NCI-H128 (cell line): Measurements from ENCODE around the gene CWC25.
"Not testable (repeated sequence)": the region's sequence is repeated elsewhere in the genome, so short reads cannot be mapped to it uniquely, and the experiment has no call there.

ENCODE experiments used
- DNase-seq: peaks from one replicate; lab custom pipeline; 2025; ENCODE audit not compliant: unreplicated experiment; lab: John Stamatoyannopoulos, UW

CWC25 gene

DNA sequence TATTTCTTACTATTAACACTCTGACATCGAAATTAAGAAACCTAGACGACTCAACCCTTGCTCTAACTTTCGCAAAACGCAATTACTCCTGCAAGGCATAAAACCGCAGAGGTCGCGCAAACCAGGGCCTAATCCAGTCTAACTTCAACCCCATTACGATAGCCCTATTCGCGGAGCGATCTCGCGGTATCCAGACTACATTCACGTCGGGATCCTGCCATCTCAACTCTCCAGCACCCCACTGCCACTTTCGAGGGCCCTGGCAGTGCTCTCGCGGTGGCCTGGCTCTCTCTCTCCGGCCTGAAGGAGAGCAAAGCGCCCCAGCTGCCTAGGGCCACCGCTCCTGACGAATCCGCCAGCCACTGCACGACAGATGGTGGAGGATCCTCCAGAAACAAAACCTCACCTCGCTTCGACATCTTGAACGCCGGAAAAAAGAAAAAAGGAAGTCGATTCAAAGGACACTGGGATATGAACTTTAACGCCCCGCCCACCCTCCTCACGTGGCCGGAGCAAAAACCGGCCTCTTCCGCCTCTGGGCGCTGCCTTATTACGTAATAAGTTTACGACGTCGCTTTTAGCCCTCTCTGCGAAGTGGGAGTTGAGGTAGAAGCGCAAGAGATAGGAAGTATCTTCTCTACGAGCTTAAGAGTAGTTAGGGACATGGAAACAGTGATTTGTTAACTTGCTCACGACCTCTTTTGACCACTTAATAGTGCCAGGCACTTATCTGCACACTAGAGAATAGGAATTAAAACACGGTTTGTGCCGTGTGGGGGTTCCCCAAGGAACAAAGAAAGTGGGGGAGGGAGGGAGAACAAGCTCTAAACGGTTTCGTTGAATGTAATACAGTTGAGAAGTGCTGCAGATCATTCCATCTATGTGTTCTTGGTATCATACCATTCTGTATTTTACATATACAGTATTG is 28.4 kb upstream of the CWC25 start, which contains the start of gene RPL23:
RPL23 (minus strand) TSS at position 430 of the 928 bp plus-strand sequence; CDS start at position 419, 11 bp downstream.
- DNase-seq = peak; percentile 91

DNA sequence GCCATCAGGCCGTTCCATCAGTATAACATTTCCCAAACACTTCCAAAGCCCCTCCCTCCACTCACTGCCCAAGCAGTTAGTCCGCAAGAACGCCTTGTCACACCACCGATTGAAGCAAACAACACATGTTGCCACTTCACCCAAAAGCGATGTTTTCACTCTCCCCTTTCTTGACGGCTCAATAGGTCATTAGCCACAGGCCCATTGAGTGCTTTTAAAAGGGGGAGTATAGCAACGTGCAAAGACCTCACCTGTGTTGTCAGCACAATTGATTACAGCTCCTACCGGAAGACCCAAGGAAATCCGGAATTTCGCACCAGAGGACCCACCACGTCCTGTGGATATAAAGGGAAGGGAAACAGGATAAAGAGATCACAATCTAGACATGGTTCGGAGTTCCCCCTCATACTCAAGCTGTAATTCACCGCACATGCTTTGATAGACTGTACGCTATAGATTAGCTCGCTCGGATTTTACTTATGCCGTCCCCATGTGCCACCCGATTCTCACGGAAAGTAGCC is 27.7 kb upstream of the CWC25 start:
- no peak for DNase-seq

DNA sequence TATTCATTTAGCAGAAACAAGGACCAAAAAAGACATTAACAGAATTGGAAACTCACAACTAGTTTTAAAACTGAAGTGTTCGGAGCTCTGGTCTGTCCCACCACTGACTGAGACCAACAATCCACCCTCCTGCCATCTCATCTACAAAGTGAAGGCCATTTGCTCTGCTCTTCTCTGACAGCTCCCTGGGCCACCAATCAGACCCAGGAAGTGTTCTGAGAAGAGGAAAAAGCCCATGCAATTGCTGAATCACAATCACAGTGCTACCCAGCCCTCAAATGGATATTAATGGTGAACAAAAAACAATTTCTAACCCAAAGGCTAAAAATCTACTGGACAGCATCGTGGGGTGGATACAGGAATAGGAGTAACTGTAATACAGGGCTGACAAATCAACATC is 26.3 kb upstream of the CWC25 start:
- no peak for DNase-seq

DNA sequence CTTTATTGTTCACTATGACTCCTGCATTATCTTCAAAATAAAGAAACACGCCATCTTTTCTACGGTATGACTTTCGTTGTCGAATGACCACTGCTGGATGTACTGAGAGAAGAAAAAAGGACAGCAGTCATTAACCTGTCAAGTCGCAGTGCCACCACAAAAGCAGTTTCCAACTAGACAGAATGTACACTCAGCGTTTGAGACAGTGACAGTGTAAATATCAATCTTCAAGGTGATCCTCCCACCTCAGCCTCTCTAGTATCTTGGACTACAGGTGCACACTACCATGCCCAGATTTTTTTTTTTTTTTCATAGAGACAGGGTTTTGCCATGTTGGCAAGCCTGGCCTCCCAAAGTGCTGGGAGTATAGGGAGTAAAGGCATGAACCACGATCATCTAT is 25.3 kb upstream of the CWC25 start:
- no peak for DNase-seq

DNA sequence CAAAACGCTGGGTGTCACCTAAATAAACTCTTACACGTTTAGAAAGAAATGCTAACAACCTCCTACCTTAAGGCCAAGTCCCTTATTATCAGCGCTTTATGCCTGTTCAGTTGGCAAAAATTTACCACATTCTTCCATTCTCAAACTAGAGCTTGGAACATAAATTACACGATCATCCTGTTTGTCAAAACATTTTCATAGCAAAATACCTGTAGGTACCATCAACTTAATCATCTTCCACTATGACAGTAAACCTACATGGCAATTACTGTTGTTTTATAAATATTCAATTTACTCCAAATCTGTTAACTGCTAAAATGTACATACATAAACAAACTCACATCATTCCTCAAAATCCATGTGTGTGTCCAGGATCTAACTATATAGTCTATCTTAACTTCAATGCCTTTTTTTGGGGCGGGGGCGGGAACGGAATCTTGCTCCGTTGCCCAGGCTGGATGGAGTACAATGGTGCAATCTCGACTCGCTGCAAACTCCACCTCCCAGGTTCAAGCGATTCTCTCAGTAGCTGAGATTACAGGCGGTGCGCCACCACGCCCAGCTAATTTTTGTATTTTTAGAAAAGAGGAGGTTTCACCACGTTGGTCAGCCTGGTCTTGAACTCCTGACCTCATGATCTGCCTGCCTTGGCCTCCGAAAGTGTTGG is 24.0 kb upstream of the CWC25 start:
- DNase-seq = no peak

DNA sequence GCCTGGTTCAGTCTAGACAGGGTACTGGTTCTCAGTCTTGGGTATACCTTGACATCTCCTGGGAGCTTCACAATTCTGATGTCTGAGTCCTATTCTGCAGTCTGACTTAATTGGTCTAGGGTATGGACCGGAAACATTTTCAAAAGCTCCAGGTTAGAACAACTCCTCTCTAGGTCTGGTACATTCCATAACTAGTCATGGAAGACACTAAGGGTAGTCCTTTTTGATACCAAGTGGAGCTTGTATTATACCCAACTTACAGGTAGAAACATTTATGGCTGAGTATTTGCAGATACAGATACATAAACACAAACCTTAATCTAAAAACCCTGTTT is 23.4 kb upstream of the CWC25 start:
- no peak for DNase-seq

DNA sequence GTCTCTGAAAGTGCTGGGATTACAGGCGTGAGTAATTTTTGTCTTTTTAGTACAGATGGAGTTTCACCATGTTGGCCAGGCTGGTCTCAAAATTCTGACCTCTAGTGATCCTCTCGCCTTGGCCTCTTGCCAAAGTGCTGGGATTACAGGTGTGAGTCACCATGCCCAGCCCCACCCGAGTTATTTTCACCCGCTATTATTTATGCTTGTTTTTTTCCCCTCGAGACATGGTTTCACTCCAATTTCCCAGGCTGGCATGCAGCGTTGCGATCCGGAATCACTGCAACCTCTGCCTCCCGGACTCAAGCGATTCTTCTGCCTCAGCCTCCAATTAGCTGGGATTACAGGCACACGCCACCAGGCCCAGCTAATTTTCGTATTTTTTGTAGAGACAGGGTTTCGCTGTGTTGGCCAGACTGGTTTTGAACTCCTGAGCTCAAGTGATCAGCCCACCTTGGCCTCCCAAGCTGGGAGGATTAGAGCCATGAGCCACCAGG is 19.2 kb upstream of the CWC25 start:
- DNase-seq = no peak

DNA sequence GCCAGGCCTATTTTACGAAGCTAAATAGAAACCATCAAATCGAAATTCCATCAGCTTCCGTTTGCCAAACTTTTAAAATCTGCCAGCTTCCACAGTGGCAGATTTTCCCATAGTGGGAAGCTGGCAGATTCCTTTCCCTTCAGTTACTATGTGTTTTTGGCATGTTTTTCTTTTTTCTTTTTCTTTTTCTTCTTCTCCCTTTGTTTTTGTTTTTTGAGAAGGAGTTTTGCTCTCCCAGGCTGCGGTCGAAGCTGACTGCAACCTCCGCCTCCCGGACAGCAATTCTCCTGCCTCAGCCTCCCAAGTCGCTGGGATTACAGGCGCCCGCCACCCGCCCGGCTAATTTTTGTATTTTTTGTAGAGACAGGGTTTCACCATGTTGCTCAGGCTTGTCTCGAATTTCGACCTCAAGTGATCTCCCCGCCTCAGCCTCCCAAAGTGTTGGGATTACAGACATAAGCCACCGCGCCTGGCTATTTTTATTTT is 684 bp upstream of the CWC25 start:
- no peak for DNase-seq

DNA sequence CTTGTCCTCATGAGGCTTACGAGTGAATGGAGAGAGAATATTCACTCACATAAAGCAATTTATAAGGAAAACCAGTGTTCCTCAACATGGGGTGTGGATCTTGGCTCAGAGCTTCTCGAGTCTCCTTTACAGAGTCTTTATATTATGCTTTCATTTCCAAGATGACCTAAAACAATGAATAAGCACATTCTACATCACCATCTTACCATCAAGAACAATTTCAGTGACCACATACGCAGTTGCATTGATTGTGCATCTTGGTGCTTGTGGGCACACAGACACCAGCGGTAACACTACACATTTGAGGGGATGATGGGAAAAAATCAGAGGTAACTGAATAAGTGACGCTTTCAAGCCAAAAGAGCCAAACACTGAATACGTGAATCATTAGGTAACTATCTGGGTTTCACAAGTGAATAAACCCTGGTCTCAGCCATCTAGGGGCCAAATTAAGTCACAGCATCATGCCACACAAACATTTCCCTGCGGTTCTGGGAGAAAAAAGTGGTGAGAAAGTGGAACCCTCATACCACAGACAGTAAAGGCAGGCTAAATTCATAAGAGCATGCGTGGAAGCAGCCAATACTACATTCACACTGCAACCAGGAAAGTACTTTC is 9.4 kb downstream of the CWC25 start:
- no peak for DNase-seq

DNA sequence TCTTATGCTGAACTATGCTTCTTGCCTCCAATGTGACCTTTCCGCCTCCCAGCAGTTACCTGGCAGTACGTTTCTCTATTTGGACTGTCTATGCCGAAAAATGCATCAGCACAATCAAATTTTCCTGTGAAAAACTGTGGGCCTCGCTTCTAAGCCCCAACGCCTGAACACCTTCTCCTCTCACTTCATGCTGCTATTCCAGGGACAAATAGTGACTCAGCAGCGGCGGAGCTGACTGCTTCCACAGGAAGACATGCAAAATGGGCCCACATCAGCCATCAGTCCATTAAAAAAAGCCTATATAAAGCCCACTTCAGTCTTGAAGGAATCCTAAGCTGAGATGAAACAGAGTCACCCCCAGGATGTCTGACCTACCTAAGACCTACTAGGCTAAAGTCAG is 15.3 kb downstream of the CWC25 start:
- no peak for DNase-seq

DNA sequence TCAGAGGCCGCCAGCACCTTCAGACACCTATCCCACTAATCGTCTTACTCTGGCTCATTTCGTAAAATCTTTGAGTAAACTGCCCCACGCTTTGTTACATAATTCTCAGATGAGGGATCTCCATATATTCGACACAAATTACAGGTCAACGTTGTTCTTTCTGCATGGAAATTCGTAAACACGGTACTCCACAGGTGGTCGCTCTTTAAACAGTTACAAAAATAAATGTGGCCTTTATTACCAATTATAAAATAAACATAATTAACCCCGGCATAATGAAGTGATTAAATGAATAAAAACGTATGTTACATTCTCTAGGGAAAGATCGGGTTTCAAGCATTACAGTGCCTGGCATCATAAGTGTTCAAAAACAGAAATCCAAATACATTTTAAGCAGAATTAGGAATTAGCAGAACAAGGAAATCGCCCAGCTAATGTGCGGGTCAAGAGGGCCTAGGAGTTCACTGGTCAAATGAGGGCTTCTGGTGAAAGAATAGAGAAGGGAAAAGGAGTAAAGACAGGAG is 24.8 kb downstream of the CWC25 start:
- no peak for DNase-seq

DNA sequence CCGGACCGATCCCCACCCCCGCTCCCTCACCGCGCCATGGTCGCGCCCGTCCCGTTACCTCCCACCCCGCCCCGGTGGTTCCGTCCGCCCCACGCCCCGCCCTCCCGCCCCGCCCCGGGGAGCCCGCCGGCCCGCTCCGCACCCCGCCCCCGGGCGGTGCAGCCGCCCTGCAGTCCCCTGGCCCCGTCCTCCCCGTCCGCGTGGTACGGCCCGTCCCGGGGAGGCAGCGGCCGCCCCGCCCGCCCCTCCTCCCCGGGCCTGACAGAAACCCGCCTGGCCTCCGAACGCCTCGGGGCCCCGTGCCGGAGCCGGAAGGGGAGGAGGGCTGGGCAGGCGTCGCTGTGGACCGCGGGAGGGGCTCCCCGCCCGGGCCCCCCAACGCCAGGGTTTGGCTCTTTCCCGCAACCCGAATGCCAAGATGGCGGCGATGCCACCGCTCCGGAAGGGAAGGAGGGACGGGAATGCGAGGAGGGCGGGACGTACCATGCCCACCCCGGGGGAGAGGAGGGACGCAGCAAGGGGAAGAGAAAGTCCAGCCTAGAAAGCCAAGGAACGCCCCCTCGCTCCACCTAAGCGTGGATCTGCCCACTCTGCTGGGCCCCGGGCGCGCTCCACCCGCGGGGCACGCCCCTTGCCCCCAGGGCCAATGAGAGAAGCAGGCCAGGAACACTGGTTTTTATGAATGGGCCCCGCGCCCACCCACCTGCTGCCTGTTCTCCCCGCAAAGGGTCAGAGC is 25.5 kb downstream of the CWC25 start, which contains the start of gene PIP4K2B:
PIP4K2B (minus strand) TSS at position 56 of the 736 bp plus-strand sequence. CDS start 132 bp downstream, outside the sequence.
- peak; percentile 91 for DNase-seq

DNA sequence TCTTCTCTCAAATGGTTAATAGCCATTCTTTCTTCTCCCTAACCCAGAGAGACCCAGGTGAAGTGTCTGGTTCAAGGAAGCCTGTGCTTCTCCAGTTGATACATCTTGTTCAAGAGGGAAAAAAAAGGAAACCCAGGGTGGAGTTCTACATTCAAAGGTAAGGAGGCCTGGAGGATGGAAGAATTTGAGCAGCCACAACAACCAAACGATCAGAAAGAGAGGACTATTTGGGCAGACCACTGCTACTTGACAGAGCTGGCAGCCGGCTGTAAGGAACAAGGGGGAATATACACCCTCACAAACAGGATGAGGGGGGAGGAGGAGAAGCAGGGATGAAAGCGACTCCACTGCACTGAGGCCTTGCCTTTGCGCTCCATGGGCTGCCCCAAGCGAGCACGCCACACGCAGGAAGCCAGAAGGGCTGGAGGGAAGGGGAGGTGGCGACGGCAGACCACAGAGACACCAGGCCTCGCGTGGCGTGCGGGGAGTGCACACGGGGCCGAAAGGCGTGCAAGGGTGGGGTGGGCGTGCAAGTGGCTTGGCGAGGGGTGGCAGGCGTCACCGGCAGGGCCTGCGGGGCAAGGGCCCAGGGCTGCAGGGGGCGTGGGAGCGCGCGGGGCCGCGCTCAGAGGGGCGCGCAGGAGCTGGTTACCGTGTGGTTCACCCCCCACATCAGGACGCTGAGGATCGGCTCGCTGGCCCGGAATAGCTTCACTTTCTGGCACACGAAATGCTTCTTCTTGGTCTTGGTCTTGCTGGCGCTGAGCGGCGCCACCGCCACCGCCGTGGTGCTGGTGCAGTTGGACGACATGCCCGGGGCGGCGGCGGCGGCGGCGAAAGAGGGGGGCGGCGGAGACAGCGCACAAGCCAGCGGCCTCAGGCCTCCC is 26.3 kb downstream of the CWC25 start:
- no peak for DNase-seq

DNA sequence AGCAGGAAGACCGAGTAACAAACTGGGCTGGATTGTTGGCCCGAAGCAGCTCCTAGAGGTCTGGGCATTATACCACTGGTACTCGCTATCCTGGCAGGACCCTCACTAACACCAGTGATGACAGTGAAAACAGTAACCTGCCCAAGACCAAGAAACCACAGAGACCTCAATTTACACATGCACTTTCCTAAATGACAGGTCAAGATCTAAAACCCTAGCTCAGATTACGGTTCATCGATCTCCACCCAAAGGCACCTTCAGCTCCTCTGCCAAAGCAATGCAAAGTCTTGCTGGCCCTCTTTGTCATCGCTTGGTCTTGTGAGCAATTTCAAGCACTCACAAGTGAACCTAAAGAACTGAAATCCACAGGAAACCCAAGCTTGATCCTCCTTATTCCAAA is 27.3 kb downstream of the CWC25 start:
- DNase-seq = no peak

DNA sequence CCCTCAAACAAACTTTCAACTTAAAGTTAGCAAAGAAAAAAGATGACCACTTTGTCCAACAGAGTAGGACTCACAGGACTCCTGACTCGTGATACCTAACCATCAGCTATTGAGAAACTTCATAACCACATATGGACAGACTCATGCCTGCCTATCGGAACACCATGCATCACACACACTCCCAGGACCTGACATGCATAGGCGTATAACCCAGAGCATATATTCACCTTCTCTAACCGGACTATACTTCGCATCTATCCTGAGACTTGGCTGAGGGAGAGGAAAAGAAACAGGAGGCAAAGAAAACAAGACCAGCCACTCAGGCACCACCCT is 28.0 kb downstream of the CWC25 start:
- DNase-seq = no peak

DNA sequence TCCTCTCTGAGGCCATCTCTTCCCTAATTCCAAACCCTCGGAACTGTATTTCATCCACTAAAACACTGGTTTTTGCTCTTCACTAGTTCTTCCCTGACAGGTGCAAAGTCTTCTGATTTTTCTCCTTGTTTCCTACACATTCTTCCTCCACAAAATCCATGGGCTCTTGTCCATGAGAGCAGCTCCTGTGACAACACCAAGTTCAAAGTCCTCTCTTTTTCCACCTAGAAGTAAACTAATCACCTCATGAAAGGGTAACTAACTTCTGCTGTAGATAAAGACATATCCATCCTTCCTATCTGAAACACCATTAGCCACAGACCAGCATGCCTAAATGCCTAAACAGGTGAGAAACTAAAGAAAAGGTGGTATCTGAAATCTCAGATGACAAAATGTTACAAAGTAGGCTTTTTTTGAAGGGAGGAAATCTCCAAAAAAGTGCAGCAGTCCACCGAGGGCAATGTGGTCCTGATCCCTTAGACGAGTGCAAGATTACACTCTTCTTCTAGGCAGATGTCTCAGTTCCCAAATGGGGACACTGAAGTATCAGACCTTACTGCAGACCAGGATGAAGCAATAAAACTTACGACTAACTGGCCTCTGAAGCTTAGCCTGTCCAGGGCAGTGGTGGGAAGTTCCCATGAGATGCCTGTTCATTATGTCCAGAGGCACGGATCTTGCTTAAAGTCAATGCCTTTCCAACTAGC is 28.5 kb downstream of the CWC25 start:
- no peak for DNase-seq

DNA sequence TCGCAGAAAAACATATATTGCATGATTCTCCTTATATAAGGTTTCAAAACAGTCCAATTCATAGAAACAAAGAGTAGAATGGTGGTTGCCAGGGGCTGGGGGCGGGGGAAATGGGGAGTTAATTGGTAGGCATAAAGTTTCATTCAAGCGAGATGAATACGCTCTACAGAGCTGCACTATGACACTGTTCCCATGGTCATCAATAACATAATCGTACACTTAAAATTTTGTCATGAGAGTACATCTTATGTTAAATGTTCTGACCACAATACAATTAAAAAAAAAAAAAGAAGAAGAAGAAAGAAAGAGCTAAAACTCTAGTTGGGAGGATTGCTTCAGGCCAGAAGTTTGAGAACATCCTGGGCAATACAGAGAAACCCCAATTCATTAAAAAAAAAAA is 30.9 kb downstream of the CWC25 start:
- DNase-seq = no peak

DNA sequence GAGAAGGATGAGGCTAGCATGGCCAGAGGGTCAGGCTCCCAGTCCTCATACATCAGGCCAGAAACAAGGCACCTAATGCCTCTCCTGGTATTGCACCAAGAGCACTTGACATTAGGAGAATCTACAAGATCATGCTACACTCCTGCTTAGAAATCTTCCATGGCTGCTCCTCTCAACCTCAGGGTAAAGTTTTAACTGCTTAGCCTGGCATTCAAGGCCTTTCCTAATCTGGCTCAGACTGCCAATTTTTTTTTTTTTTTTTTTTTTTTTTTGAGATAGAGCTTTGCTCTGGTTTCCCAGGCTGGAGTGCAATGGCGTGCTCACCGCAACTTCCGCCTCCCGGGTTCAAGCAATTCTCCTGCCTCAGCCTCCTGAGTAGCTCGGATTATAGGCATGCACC is 34.0 kb downstream of the CWC25 start:
- no peak for DNase-seq

DNA sequence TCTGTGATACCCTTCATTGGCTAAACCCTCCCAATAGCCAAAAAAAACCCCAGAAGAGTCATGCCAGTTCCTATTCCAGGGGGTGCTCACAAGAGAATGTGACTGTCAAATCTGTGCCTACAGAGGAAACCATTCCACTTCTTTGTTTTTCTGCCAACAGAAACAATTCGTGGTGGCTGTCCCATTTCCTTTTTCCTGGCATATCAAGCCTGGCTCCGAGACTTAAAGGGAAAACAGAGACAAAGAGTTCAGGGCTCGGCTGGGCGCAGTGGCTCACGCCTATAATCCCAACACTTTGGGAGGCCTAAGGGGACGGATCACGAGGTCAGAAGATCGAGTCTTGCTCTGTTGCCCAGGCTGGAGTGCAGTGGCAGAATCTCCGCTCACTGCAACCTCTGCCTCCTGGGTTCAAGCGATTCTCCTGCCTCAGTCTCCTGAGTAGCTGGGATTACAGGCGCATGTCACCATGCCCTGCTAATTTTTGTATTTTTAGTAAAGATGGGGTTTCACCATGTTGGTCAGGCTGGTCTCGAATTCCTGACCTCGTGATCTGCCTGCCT is 34.9 kb downstream of the CWC25 start:
- not testable (repeated sequence) for DNase-seq
